GM12865 (cell line): ENCODE measurements around the gene LIFR.

ENCODE experiments used
- DNase-seq: peaks from one replicate; pipeline ENCODE4 v3.0.0; 2010; ENCODE audit warnings: low read depth
- H3K4me3 ChIP-seq: 2 replicates; pipeline ENCODE4 v1.5.1; 2011; ENCODE audit warnings: mild to moderate bottlenecking, low read depth, low read length, control low read depth
- TF ChIP-seq, protein P1 (sequence below): IDR thresholded peaks from 2 replicates; pipeline ENCODE4 v1.5.1; 2011; ENCODE audit warnings: low read length, control low read depth, low read depth, inconsistent platforms; ENCODE audit not compliant: insufficient read depth; ENCODE audit errors: missing control alignments

Gene LIFR

DNA sequence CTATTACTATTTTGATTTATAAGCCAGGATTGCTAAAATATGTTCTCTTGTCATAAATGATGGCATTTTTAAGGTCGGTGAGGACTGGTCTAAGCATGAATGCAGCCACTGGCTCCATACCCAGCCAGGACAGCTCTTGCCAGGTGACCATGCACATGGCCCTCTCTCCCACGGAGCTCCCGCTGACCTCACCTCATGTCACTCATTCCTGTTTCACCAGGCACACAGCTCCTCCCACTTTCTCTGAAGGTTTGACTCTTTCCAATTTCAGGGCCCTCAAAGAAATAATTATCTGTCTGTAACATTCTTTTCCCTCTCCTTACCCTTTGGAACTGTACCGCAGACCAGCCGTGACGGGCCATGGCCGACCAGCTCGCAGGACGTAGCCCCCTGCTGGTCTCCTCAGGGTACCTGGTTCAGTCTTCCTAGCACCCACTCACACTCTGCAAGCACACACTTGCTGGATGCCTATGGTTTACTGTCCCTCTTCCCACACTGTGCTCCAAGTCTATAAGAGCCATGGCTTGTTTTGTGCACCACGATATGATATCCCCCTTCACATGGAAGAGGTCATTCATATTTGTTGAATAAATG is 72.5 kb downstream of the LIFR start:
- no peak for DNase-seq
- TF ChIP-seq, protein P1, sequence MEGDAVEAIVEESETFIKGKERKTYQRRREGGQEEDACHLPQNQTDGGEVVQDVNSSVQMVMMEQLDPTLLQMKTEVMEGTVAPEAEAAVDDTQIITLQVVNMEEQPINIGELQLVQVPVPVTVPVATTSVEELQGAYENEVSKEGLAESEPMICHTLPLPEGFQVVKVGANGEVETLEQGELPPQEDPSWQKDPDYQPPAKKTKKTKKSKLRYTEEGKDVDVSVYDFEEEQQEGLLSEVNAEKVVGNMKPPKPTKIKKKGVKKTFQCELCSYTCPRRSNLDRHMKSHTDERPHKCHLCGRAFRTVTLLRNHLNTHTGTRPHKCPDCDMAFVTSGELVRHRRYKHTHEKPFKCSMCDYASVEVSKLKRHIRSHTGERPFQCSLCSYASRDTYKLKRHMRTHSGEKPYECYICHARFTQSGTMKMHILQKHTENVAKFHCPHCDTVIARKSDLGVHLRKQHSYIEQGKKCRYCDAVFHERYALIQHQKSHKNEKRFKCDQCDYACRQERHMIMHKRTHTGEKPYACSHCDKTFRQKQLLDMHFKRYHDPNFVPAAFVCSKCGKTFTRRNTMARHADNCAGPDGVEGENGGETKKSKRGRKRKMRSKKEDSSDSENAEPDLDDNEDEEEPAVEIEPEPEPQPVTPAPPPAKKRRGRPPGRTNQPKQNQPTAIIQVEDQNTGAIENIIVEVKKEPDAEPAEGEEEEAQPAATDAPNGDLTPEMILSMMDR, result no peak

DNA sequence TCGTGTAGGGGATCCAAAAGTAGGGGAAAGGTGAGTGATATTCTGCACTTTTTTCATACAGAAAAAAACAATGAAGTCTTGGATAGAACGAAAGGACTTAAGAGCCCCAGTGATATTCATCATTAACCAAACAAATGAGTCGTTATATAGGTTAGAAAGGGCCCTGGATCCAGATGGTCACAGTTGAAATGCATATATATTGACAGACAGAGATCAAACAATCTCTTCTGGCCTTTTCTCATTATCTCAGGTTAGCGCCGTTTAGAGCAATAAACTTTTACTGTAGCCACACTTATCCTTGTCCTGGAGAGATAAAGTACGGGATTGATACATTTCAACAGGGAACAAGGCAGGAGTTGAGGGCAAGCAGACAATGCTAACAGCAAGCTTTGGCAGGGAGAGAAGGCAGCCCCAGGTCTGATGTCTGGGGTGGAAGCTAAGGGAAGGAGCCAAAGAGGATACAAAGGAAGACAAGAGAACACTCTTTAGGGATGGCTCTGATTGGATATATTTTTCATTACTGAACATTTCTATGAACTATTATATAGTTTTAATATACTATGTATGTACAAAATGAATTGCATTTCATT is 77.0 kb downstream of the LIFR start:
- TF ChIP-seq, protein P1, result no peak
- H3K4me3 ChIP-seq, result no peak overlapping the region
- no peak for DNase-seq

More for the DNA sequence above, 72.5 kb downstream of the LIFR start:
- no peak overlapping the region for H3K4me3 ChIP-seq

DNA sequence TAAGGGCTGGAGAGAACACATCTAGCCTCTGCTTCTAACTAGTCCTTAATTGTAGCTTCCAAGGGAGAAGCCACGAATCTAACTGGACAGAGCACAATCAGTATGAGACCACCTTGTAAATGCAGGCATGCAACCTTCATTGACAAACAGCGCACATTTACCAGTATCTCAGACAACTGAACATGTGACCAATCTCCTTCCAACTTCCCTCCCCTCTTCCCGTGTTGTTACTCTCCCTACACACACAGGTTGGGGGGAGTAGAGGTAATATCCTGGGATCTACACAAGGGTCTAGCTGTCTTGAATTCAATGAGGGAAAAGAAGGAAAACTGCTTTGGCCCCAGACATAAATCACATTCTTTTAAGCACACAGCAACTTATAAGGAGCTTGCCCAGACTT is 77.6 kb downstream of the LIFR start:
- TF ChIP-seq, protein P1, result no peak
- DNase-seq, result no peak
- H3K4me3 ChIP-seq, result no peak overlapping the region

DNA sequence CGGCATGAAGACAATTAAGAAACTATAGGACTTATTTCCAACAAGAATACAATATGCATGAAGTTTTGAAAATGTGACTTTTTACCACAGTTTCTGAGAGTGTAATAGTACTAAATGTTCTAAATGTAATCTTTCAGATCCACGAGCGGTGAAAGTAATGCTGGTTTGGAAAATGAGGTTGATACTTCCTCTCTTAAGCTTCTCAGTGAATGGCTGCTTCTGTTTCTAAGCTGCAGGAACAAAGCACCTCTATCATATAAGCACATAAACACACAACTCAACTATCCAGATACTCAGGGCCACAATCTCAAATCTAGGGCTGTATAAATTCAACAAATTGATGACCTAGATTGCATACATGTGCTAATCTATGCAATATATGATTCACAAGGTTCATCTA is 78.3 kb downstream of the LIFR start:
- H3K4me3 ChIP-seq, result no peak overlapping the region
- DNase-seq, result no peak
- TF ChIP-seq, protein P1, result no peak

DNA sequence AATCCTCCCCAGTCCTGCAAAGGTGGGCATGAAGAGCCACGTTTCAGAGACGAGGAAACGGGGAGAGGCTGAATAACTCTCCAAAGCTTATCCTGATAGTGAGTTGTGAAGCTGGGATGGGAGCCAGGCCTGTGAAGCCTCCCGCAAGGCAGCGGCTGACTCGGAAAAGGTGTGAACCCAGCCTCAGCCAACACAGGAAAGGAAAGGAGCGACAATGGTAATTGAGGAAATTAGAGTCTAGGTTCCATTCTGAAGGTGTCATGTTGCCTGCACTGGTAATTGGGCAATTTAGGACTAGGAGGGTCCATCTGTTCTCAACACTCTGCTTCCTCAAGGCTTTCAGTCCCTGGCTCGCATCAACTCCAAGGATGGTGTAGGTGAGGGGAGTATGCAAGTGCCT is 83.4 kb downstream of the LIFR start:
- TF ChIP-seq, protein P1, result no peak
- no peak for DNase-seq
- no peak overlapping the region for H3K4me3 ChIP-seq

DNA sequence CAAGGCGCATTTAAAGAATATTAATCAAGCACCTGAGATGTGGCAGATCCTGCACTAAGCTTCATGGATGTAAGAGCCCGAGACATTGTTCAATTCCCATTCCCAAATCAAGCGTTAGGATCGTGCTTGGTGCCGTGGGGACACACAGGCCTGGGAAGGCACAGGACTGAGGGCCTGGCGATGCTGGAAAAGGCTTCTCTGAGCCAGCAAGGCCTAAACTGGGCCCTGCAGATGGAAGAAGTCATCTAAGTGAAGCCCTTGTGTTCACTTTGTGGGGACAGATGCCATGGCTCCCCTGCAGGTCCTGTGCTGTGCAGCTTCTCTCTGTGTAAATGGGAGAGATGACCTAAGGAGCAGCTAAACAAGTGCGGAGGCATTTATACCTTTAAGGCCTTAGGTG is 83.9 kb downstream of the LIFR start:
- TF ChIP-seq, protein P1, result no peak
- no peak for DNase-seq
- no peak overlapping the region for H3K4me3 ChIP-seq

DNA sequence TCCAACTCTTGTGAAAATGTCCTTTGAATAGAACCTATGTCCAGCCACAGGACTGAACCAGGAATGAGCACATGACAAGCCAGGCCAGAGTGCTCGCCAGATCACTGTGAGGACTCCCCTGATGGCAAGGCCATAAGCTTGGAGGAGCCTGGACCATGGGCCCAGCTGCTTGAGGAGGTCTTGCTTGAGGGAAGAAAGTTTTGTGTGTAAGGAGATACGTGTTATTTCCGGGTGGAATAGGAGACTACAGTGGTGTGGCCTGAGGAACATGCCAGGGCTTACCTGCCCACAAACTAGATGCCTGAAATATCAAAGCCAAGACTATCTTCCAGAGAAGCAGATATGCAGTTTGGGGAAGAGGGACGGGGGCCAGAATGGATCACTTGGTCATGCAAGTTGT is 84.7 kb downstream of the LIFR start:
- H3K4me3 ChIP-seq, result no peak overlapping the region
- DNase-seq, result no peak
- TF ChIP-seq, protein P1, result no peak
